Loucy (cell line): Measurements from ENCODE around the gene SINHCAF.

ENCODE experiments used
- H2AFZ ChIP-seq: fragments of 200-600 bp; sonication (generic); 2 replicates; pipeline ENCODE4 v1.6.0; 2016; ENCODE audit warnings: antibody characterized with exemption, mild to moderate bottlenecking, low read length, moderate library complexity
- H3F3A ChIP-seq: fragments of 200-600 bp; 2 replicates; pipeline ENCODE4 v1.6.0; 2016; ENCODE audit warnings: antibody characterized with exemption, low read depth, mild to moderate bottlenecking
- H3K27me3 ChIP-seq: fragments of 200-600 bp; sonication (generic); 2 replicates; pipeline ENCODE4 v1.6.1; 2014; ENCODE audit warnings: low read length, mild to moderate bottlenecking; ENCODE audit not compliant: insufficient read depth, poor library complexity, severe bottlenecking
- H3K36me3 ChIP-seq: fragments of 200-600 bp; sonication (generic); 2 replicates; pipeline ENCODE4 v1.6.1; 2016; ENCODE audit warnings: low read length; ENCODE audit not compliant: insufficient read depth
- H3K4me1 ChIP-seq: fragments of 200-600 bp; sonication (generic); 2 replicates; pipeline ENCODE4 v1.5.1; 2014; ENCODE audit warnings: low read length, mild to moderate bottlenecking; ENCODE audit not compliant: insufficient read depth, poor library complexity, severe bottlenecking
- H3K4me2 ChIP-seq: fragments of 200-600 bp; sonication (generic); 2 replicates; pipeline ENCODE4 v1.6.0; 2014; ENCODE audit warnings: antibody characterized with exemption, low read length, low read depth, mild to moderate bottlenecking; ENCODE audit not compliant: poor library complexity, severe bottlenecking
- H3K4me3 ChIP-seq: fragments of 200-600 bp; sonication (generic); 2 replicates; pipeline ENCODE4 v1.5.1; 2014; ENCODE audit warnings: low read length, mild to moderate bottlenecking, mixed read lengths; ENCODE audit not compliant: poor library complexity, severe bottlenecking
- H3K79me2 ChIP-seq: fragments of 200-600 bp; sonication (generic); 2 replicates; pipeline ENCODE4 v1.6.1; 2014; ENCODE audit warnings: low read length; ENCODE audit not compliant: insufficient read depth
- H3K9ac ChIP-seq: fragments of 200-600 bp; sonication (generic); 2 replicates; pipeline ENCODE4 v1.6.0; 2014; ENCODE audit warnings: mild to moderate bottlenecking, low read depth, low read length, moderate library complexity; ENCODE audit not compliant: poor library complexity, severe bottlenecking
- H3K9me2 ChIP-seq: fragments of 200-600 bp; sonication (generic); replicated peaks from 2 replicates; pipeline ENCODE4 v1.6.1; 2016; ENCODE audit warnings: low read depth, low read length, mixed read lengths
- H3K9me3 ChIP-seq: fragments of 200-600 bp; sonication (generic); 2 replicates; pipeline ENCODE4 v1.6.1; 2014; ENCODE audit warnings: mild to moderate bottlenecking, antibody characterized with exemption, low read length, low read depth; ENCODE audit not compliant: insufficient read depth
- H4K20me1 ChIP-seq: fragments of 200-600 bp; sonication (generic); 2 replicates; pipeline ENCODE4 v1.6.0; 2014; ENCODE audit warnings: antibody characterized with exemption, low read length, mild to moderate bottlenecking; ENCODE audit not compliant: insufficient read depth, poor library complexity, severe bottlenecking
- EZH2phosphoT487 ChIP-seq: fragments of 200-600 bp; IDR thresholded peaks from 2 replicates; pipeline ENCODE4 v1.6.1; 2018; ENCODE audit warnings: antibody characterized with exemption, mild to moderate bottlenecking, moderate library complexity, borderline replicate concordance
- TF ChIP-seq, protein P1 (sequence below): fragments of 200-600 bp; sonication (generic); conservative IDR thresholded peaks from 2 replicates; pipeline ENCODE4 v1.5.1; 2014; ENCODE audit warnings: mild to moderate bottlenecking, antibody characterized with exemption, low read length

The SINHCAF gene

DNA sequence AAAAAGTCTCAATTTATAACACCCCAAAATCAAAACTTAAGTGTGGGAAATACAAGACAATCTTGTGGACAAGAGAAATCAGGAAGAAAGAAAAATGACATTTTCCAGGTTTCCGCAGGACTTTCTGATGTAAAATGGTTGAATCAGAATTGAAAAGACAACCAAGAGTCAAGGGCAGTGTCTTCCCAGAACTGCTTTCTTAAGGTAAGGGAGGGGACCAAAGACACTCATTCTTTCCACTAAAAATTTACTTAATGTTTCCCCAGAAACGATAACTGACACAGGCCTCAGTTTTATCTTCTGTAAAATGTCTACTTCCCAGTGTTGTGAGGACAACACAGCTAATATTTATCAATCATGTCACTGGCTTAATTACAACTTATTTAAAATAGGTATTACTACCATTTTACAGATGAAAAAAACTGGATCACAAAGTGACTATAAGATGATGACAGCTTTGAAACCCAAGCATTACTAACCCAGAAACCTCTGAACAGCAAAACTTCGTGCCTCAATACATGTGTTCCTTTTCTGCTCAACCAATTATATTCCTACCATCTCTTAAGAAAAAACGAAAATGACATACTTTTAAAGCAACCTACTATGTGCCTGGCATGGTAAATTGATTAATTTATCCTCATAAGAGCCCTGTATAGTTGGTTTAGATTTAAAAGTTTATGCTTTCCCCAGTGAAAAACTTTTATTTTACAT is 4.6 kb downstream of the SINHCAF start:
- H3K4me3 ChIP-seq = peak overlapping the region; percentile 97
- H3K9ac ChIP-seq = peak overlapping the region; percentile 98
- no peaks in the 10 kb centered on the region for H3K9me3 ChIP-seq
- no peak overlapping the region for H2AFZ ChIP-seq
- peaks cover 10% of the 10 kb centered on the region for H3K27me3 ChIP-seq
- H3K4me1 ChIP-seq = peaks cover 67% of the 10 kb centered on the region
- peaks cover 95% of the 10 kb centered on the region for H3K79me2 ChIP-seq
- TF ChIP-seq EZH2phosphoT487 = no peak
- TF ChIP-seq, protein P1, sequence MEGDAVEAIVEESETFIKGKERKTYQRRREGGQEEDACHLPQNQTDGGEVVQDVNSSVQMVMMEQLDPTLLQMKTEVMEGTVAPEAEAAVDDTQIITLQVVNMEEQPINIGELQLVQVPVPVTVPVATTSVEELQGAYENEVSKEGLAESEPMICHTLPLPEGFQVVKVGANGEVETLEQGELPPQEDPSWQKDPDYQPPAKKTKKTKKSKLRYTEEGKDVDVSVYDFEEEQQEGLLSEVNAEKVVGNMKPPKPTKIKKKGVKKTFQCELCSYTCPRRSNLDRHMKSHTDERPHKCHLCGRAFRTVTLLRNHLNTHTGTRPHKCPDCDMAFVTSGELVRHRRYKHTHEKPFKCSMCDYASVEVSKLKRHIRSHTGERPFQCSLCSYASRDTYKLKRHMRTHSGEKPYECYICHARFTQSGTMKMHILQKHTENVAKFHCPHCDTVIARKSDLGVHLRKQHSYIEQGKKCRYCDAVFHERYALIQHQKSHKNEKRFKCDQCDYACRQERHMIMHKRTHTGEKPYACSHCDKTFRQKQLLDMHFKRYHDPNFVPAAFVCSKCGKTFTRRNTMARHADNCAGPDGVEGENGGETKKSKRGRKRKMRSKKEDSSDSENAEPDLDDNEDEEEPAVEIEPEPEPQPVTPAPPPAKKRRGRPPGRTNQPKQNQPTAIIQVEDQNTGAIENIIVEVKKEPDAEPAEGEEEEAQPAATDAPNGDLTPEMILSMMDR = no peak
- peaks cover 74% of the 10 kb centered on the region for H4K20me1 ChIP-seq
- peak overlapping the region; percentile 82 for H3K4me2 ChIP-seq
- H3K36me3 ChIP-seq = no peaks in the 10 kb centered on the region
- H3K9me2 ChIP-seq = no peaks in the 10 kb centered on the region
- H3F3A ChIP-seq = no peaks in the 10 kb centered on the region

DNA sequence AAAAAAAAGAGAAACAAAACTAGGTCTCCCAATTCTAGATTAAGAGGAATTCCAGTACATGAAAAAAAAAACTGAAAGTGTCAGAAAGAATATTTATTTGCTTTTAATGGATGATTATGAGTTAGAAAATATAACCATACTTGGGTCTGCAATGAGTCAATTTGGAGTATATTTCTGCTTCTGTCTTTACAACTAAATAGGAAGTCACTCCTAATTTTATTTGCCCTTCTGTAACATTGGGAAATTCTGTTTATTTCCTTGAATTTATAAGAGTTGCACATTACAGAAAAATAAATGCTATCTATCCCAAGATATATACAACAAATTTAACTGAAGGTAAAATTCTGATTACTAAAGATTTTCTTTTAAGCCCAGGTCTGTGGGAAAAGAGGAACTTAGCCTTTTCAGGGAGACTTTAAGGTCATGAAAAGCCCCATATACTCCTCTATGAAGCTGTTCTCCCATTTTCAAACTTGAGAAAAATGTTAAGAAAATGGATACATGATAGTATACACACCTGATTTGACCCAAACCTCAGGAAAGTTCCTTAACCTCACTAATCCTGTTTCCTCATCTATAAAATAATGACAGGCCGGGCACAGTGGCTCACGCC is 7.2 kb downstream of the SINHCAF start:
- H3K9ac ChIP-seq = peak overlapping the region; percentile 48
- H3K9me2 ChIP-seq = no peaks in the 10 kb centered on the region
- no peaks in the 10 kb centered on the region for H3K27me3 ChIP-seq
- peak overlapping the region; percentile 82 for H3K4me2 ChIP-seq
- no peaks in the 10 kb centered on the region for H3K9me3 ChIP-seq
- H3F3A ChIP-seq = no peaks in the 10 kb centered on the region
- H4K20me1 ChIP-seq = peaks cover 99% of the 10 kb centered on the region
- no peak overlapping the region for H2AFZ ChIP-seq
- H3K4me3 ChIP-seq = peak overlapping the region; percentile 97
- H3K36me3 ChIP-seq = no peaks in the 10 kb centered on the region
- H3K4me1 ChIP-seq = peaks cover 76% of the 10 kb centered on the region
- TF ChIP-seq EZH2phosphoT487 = no peak
- TF ChIP-seq, protein P1 = no peak
- peaks cover 100% of the 10 kb centered on the region for H3K79me2 ChIP-seq

DNA sequence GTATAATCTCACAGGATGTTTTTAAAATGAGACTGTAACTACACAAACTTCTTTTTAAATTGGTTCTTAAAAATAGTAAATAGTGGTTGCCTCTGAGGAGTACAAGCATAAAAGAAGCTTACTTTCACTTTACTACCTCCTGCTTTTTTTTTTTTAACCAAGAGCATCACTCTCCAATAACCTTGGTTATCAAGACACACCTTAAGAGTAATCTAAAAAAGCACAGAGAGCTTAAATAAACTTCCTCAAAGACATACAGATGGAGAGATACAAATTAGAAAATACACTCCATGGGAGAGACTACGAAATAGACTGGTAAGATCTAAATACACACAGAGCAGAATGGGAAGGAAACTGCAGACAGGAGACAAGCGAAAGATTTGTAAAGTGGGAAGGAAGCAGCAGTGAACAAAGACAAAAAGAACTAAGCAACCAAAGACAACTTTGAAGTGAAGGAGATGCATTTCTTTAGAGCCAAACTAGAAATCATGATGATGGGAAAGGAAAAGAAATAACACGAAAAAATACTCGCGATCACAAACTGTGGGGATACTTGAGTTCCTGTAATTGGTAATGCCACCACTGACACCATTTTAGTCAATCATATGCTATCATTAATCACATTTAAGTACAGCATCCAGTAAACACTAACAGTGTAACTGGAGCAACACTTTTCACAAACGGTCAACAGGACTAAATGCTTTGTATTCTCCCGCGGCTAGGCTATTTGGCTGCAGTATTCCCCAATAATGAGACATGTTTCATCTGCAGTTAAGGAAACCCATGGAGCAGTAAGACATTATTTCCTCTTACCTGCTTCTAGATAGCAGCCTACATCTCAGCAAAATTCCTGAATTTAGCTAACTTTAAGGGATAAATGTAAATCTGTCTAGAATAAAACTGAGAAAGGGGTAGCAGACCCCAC is 8.2 kb downstream of the SINHCAF start:
- Histone ChIP-seq H3K4me2 (peak overlapping the region; percentile 82), H4K20me1 (peaks cover 97% of the 10 kb centered on the region), H3K9me2 (no peaks in the 10 kb centered on the region), H3K36me3 (peaks cover under 1% of the 10 kb centered on the region; the same call in 1 of the 2 replicates), H3F3A (no peaks in the 10 kb centered on the region), H2AFZ (no peak overlapping the region), H3K4me1 (peaks cover 70% of the 10 kb centered on the region), H3K27me3 (no peaks in the 10 kb centered on the region), H3K4me3 (peak overlapping the region; percentile 97), H3K9ac (peak overlapping the region; percentile 48), H3K79me2 (peaks cover 100% of the 10 kb centered on the region), H3K9me3 (no peaks in the 10 kb centered on the region)
- TF ChIP-seq EZH2phosphoT487 = no peak
- TF ChIP-seq, protein P1 = no peak
